ENCODE measurements around the gene HNRNPH3.

HNRNPH3 gene

DNA sequence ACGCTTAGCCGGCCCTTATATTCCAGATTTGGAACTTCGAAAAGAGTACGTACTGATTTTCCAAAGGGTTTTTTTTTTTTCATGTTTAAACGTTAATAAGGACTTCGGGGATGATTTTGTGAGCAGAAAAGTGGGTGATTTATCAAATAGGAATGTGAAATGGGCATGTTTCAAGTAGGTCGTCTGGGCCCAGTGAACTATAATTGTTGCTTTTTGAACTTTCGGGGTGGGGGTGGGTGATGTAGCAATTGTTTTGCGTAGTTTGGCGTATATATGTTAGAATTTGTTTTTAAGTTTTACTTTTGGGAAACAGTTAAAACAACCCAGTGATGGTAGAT is 1.2 kb downstream of the HNRNPH3 start:
- ATAC-seq: no peak
- TF ChIP-seq, protein P1, sequence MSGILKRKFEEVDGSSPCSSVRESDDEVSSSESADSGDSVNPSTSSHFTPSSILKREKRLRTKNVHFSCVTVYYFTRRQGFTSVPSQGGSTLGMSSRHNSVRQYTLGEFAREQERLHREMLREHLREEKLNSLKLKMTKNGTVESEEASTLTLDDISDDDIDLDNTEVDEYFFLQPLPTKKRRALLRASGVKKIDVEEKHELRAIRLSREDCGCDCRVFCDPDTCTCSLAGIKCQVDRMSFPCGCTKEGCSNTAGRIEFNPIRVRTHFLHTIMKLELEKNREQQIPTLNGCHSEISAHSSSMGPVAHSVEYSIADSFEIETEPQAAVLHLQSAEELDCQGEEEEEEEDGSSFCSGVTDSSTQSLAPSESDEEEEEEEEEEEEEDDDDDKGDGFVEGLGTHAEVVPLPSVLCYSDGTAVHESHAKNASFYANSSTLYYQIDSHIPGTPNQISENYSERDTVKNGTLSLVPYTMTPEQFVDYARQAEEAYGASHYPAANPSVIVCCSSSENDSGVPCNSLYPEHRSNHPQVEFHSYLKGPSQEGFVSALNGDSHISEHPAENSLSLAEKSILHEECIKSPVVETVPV (CRISPR knock-in tag; IDR thresholded peaks at IDR 0.05): no peak
- no peak for TF ChIP-seq ZFP3 (CRISPR knock-in tag; IDR thresholded peaks at IDR 0.05)
- TF ChIP-seq, protein P2, sequence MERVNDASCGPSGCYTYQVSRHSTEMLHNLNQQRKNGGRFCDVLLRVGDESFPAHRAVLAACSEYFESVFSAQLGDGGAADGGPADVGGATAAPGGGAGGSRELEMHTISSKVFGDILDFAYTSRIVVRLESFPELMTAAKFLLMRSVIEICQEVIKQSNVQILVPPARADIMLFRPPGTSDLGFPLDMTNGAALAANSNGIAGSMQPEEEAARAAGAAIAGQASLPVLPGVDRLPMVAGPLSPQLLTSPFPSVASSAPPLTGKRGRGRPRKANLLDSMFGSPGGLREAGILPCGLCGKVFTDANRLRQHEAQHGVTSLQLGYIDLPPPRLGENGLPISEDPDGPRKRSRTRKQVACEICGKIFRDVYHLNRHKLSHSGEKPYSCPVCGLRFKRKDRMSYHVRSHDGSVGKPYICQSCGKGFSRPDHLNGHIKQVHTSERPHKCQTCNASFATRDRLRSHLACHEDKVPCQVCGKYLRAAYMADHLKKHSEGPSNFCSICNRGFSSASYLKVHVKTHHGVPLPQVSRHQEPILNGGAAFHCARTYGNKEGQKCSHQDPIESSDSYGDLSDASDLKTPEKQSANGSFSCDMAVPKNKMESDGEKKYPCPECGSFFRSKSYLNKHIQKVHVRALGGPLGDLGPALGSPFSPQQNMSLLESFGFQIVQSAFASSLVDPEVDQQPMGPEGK (CRISPR knock-in tag; IDR thresholded peaks at IDR 0.05; ENCODE audit: borderline replicate concordance): no peak
- TF ChIP-seq TCF4 (CRISPR knock-in tag; IDR thresholded peaks at IDR 0.05; ENCODE audit: borderline replicate concordance): no peak
- no peak for TF ChIP-seq ISL1 (CRISPR knock-in tag; IDR thresholded peaks at IDR 0.05)
- no peak; the same call in 1 of the 2 replicates for TF ChIP-seq ARNTL (CRISPR knock-in tag; IDR thresholded peaks at IDR 0.05; ENCODE audit: borderline replicate concordance, low read depth)
- TF ChIP-seq, protein P3, sequence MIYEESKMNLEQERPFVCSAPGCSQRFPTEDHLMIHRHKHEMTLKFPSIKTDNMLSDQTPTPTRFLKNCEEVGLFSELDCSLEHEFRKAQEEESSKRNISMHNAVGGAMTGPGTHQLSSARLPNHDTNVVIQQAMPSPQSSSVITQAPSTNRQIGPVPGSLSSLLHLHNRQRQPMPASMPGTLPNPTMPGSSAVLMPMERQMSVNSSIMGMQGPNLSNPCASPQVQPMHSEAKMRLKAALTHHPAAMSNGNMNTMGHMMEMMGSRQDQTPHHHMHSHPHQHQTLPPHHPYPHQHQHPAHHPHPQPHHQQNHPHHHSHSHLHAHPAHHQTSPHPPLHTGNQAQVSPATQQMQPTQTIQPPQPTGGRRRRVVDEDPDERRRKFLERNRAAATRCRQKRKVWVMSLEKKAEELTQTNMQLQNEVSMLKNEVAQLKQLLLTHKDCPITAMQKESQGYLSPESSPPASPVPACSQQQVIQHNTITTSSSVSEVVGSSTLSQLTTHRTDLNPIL (CRISPR knock-in tag; IDR thresholded peaks at IDR 0.05; ENCODE audit: low read depth): no peak
- no peak for TF ChIP-seq PPARA (CRISPR knock-in tag; IDR thresholded peaks at IDR 0.05; ENCODE audit: borderline replicate concordance)
- no peak for TF ChIP-seq CSDC2 (CRISPR knock-in tag; IDR thresholded peaks at IDR 0.05)
- TF ChIP-seq, protein P4, sequence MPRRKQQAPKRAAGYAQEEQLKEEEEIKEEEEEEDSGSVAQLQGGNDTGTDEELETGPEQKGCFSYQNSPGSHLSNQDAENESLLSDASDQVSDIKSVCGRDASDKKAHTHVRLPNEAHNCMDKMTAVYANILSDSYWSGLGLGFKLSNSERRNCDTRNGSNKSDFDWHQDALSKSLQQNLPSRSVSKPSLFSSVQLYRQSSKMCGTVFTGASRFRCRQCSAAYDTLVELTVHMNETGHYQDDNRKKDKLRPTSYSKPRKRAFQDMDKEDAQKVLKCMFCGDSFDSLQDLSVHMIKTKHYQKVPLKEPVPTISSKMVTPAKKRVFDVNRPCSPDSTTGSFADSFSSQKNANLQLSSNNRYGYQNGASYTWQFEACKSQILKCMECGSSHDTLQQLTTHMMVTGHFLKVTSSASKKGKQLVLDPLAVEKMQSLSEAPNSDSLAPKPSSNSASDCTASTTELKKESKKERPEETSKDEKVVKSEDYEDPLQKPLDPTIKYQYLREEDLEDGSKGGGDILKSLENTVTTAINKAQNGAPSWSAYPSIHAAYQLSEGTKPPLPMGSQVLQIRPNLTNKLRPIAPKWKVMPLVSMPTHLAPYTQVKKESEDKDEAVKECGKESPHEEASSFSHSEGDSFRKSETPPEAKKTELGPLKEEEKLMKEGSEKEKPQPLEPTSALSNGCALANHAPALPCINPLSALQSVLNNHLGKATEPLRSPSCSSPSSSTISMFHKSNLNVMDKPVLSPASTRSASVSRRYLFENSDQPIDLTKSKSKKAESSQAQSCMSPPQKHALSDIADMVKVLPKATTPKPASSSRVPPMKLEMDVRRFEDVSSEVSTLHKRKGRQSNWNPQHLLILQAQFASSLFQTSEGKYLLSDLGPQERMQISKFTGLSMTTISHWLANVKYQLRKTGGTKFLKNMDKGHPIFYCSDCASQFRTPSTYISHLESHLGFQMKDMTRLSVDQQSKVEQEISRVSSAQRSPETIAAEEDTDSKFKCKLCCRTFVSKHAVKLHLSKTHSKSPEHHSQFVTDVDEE (CRISPR knock-in tag; IDR thresholded peaks at IDR 0.05): no peak
- TF ChIP-seq ZFP30 (CRISPR knock-in tag; IDR thresholded peaks at IDR 0.05): no peak
- no peak for TF ChIP-seq SNAI2 (CRISPR knock-in tag; IDR thresholded peaks at IDR 0.05)
- TF ChIP-seq BACH2 (CRISPR knock-in tag; IDR thresholded peaks at IDR 0.05; ENCODE audit: borderline replicate concordance): no peak
- TF ChIP-seq ZNF565 (CRISPR knock-in tag; conservative IDR thresholded peaks at IDR 0.05; ENCODE audit: low read depth): no peak
- TF ChIP-seq ZNF8 (CRISPR knock-in tag; IDR thresholded peaks at IDR 0.05): no peak
- TF ChIP-seq GLIS3 (CRISPR knock-in tag; IDR thresholded peaks at IDR 0.05): no peak
- no peak for TF ChIP-seq TOX (CRISPR knock-in tag; IDR thresholded peaks at IDR 0.05; ENCODE audit: borderline replicate concordance)
- TF ChIP-seq ZC3H10 (CRISPR knock-in tag; IDR thresholded peaks at IDR 0.05): no peak
- TF ChIP-seq, protein P5, sequence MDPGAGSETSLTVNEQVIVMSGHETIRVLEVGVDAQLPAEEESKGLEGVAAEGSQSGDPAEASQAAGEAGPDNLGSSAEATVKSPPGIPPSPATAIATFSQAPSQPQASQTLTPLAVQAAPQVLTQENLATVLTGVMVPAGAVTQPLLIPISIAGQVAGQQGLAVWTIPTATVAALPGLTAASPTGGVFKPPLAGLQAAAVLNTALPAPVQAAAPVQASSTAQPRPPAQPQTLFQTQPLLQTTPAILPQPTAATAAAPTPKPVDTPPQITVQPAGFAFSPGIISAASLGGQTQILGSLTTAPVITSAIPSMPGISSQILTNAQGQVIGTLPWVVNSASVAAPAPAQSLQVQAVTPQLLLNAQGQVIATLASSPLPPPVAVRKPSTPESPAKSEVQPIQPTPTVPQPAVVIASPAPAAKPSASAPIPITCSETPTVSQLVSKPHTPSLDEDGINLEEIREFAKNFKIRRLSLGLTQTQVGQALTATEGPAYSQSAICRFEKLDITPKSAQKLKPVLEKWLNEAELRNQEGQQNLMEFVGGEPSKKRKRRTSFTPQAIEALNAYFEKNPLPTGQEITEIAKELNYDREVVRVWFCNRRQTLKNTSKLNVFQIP (CRISPR knock-in tag; IDR thresholded peaks at IDR 0.05; ENCODE audit: borderline replicate concordance, low read depth): no peak

DNA sequence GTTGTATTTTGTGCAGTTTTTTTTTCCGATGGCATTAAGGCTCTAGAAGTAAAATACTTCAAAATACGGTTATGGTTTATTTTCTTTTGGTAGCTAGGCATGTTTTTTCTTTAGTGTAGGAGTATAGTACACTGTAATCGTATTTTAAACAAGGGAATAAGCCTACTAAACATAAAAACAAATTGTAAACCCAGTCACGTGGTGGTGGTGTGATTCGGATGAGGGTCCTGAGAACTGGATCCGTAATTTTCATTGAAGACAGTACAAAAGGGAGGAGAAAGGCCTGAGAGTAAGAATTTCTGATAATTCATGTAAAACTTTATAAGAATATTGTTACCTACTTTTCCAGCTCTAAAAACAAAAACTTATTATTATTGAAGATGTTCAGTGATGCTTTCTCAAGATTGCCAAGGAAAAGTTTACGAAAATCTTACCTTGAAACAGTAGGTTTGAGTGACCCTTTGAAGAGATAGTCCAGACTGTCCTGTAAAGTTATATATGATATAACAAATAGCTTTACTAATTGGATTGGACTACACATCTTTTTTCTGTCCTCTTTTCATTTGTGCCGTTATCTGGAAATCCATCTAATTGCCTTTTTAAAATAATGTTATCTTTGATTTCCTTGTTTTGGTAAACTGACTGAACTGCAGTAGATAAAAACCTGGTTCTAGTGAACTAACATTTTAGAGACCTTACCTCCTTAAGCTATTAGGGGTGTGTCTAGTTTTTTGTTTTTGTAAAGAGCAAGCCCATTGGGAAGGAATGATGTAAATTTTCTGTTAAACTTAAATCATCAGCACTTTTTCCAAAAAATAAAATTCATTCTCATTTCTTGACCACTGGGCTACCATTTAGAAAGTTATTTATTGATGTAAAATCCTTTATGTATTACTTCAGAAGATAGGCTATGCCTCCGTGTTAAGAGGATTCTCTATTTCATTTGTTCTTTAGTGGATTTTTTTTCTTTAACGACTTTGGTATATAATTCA is 1.9 kb downstream of the HNRNPH3 start:
- ATAC-seq: no peak
- TF ChIP-seq SNAI2 (CRISPR knock-in tag; IDR thresholded peaks at IDR 0.05) (no peak), ZC3H10 (CRISPR knock-in tag; IDR thresholded peaks at IDR 0.05) (no peak), ZFP3 (CRISPR knock-in tag; IDR thresholded peaks at IDR 0.05) (no peak)
